ENCODE data around the gene USF3.

The USF3 gene

DNA sequence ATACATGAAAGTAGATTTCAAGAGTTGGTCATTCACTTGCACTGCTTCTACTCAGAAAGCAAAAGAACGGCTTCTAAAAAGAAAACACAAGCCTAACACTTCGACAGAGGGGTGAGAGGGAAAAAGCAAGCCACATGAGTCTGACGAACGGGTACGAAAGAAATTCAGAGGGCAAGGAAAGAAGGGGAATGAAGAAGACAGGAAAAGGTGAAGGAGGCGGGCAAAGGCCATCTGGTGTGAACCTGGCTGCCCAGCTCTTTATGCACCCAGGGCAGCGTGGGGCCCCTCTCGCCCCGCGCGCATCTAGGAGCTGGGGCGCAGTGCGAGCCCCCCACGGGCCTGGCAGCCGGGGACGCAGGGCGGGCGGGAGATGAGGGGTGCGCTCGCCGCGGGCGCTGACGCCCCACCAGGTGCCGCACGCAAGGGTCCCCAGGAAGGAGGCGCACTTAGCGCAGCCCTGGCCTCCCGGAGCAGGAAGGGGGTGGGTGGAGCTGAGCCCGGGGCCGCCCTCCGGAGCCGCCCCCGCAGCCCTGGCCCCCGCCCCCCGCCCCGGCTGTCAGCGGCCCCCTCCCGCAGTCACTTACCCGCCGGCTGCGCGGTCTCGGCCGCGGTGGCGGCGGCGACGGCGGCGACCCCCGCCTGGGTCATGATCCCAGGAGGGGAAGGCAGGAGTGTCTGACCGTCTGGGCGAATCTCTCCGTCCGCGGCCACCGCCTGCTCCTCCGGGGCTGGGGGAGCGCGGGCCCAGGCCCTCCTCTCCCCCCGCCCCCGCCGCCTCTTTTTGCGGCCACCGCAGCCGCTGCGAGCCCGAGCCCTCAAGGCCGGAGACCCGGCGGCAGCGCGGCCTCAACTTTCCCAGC is at the start of gene USF3:
Gene USF3, minus strand, starts transcription at position 857 of the 860 bp plus-strand sequence. CDS start 21,764 bp downstream, outside the sequence.
- CTCF ChIA-PET, result interaction anchor here (0.6 to 2.0 kb wide), 4 partner anchors 9 to 49 kb away, joined by 3 to 6 read pairs (median 4); no protein-coding TSS in a partner anchor
- no peak for DNase-seq (ENCODE audit: low read depth, low spot score)
- TF ChIP-seq, protein P1, sequence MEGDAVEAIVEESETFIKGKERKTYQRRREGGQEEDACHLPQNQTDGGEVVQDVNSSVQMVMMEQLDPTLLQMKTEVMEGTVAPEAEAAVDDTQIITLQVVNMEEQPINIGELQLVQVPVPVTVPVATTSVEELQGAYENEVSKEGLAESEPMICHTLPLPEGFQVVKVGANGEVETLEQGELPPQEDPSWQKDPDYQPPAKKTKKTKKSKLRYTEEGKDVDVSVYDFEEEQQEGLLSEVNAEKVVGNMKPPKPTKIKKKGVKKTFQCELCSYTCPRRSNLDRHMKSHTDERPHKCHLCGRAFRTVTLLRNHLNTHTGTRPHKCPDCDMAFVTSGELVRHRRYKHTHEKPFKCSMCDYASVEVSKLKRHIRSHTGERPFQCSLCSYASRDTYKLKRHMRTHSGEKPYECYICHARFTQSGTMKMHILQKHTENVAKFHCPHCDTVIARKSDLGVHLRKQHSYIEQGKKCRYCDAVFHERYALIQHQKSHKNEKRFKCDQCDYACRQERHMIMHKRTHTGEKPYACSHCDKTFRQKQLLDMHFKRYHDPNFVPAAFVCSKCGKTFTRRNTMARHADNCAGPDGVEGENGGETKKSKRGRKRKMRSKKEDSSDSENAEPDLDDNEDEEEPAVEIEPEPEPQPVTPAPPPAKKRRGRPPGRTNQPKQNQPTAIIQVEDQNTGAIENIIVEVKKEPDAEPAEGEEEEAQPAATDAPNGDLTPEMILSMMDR (IDR thresholded peaks at IDR 0.05; ENCODE audit: insufficient read depth, low read length, missing control alignments), result peak; percentile 11
- POLR2A ChIA-PET, result interaction anchor here (0.6 to 1.2 kb wide), 3 partner anchors 126 to 1134 kb away, joined by 3 read pairs; partner anchors contain the start of genes ATG3 and SLC35A5
- peak within 1 kb of the TSS; percentile 73 for H3K4me3 ChIP-seq (ENCODE audit: low read depth, low read length)

DNA sequence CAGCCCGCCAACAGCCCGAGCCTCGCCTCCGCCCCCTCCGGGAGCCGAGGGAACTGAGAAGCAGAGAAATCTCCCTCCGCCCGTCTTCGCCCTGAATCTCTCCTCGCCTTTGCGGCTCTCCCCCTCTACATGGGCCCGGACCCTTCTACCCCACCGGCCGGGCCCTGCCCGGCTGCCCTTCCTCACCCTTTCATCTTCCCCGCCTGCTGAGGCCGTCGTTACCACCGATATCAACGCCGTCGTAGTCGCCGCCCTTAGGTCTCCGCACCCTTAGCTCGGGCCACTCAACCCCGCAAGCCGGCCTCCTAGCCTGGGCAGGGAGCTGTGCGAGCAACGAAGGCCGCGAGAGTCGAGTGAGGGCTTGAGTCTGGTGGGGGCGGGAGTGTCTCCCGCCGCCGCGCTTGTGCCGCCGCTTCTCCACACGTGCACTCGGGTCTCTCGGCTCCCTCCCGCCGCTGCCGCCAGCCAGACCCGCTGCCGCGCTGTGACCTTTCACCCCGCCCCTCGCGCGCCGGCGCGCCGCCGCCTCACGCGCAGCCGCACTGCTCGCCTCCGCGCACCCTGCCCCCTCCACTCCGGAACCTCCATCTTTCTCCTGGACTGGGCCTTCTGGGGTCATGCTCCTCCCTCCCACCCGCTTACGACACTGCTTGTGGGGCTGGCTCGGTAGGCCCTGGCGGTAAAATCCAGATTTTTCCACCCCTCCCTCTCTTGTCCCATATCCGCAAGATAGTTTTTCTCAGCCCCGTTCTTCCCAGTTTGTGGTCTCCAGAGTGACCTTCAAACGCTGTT is 49.5 kb upstream of the USF3 start, which contains the start of gene NAA50:
Gene NAA50, minus strand, starts transcription at position 494 of the 792 bp plus-strand sequence. Its CDS starts 300 bp downstream, at position 194.
- TF ChIP-seq, protein P1 (IDR thresholded peaks at IDR 0.05; ENCODE audit: insufficient read depth, low read length, missing control alignments), result peak; percentile 48
- DNase-seq (ENCODE audit: low read depth, low spot score), result peak; percentile 59
- CTCF ChIA-PET, result interaction anchor here (0.6 to 4.2 kb wide), 27 partner anchors 11 to 253 kb away, joined by 3 to 54 read pairs (median 7); partner anchors contain the start of gene USF3
- peak within 1 kb of the TSS; percentile 90 for H3K4me3 ChIP-seq (ENCODE audit: low read depth, low read length)
- POLR2A ChIA-PET, result interaction anchor here (1.3 kb wide), 1 partner anchor 37 kb away, joined by 3 read pairs; no protein-coding TSS in a partner anchor

DNA sequence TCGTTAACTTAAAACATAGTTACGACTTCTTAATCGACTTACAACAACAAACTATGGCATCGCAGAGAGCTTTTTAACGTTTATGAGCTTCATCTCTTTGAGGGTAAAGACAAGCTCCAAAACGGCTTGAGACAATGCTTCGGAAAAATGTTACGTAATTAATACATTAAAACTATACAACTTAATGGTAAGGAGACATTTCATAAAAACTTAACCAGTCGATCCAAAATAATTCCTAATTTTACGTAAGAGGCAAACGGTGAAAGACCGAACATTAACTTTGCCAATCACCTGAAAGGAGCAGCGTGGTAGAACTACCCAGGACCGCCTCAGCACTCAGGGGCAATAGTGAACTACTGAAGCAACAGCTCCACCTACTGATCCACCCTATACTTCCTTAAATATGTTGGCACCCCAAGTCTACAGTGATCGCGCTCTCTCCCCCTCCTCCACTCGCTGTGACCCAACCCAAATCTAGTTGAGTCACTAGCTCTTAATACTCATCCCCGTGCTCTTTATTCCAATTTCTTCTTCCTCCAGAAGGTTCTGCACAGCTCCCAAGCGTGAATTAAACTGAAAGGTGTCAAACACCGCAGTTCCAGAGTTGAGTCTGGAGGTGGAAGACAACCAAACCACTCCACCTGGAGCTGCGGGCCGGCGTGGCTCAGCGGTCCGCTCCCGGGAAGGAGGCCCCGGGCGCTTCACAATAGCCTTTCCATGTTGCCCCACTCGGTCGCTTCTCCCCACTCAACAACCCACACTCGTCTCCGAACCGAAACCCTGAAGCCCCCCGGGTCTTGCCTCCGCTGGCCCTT is 48.7 kb upstream of the USF3 start:
- H3K4me3 ChIP-seq (ENCODE audit: low read depth, low read length), result peak overlapping the region; percentile 90
- TF ChIP-seq, protein P1 (IDR thresholded peaks at IDR 0.05; ENCODE audit: insufficient read depth, low read length, missing control alignments), result peak; percentile 73
- CTCF ChIA-PET, result interaction anchor here (0.8 to 4.2 kb wide), 26 partner anchors 10 to 317 kb away, joined by 3 to 54 read pairs (median 7); partner anchors contain the start of gene USF3
- peak; percentile 68 for DNase-seq (ENCODE audit: low read depth, low spot score)
- POLR2A ChIA-PET, result interaction anchor here (0.5 to 1.3 kb wide), 3 partner anchors 38 to 311 kb away, joined by 3 read pairs; partner anchors contain the start of genes CCDC191 and QTRT2

DNA sequence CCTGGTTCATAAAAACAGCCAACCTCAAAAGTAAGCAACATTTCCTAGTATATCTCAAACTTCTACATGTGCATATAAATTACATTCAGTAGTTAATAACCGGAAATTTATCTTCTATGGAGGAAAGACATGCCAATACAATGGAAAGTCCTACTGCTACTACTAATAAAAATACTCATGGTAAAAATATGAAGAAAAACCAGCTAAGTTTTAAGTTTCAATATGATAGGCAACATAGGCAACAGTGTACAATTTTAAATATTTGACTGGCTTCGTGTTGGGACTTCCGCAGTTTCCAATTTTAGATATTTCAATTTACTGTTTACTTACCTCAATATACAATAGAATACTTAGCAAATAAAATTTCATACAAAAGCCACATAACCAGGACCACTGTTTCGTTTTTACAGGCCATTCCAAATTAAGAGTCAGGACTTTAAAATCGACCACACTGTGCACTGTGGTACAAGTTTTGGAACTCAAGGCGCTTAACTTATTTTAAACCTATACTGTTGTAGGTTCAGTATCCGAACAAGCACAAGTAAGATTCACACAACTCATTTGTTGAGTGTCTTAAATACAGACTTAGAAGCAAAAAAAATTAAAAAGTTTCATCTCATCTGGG is 46.7 kb upstream of the USF3 start:
- TF ChIP-seq, protein P1 (IDR thresholded peaks at IDR 0.05; ENCODE audit: insufficient read depth, low read length, missing control alignments), result no peak
- ChIA-PET POLR2A (interaction anchor here (0.6 kb wide), 1 partner anchor 22 kb away, joined by 4 read pairs; no protein-coding TSS in a partner anchor), CTCF (interaction anchor here (1.4 to 4.2 kb wide), 6 partner anchors 8 to 249 kb away, joined by 3 to 54 read pairs (median 6); partner anchors contain the start of gene GRAMD1C)
- no peak for DNase-seq (ENCODE audit: low read depth, low spot score)
- no peak overlapping the region for H3K4me3 ChIP-seq (ENCODE audit: low read depth, low read length)

DNA sequence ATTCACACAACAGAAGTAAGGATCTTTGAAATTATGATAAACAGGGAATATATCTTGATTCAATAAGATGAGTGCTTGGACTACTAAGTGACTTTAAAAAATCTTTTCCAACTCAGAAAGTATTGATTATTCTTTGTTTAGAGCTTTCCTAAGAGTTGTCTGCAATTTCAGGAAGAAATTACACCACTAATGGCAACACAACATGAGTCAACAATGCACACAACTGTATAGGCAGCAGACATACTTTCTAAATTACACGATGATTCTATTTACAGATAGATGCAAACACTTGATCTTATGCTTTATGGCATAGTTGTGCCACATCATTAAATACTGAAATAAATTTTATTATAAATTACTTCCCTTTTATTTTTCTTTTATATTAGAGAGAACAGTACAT is 45.2 kb upstream of the USF3 start:
- ChIA-PET POLR2A (no interaction called here), CTCF (interaction anchor here (1.0 to 3.0 kb wide), 7 partner anchors 11 to 248 kb away, joined by 3 to 11 read pairs (median 5); partner anchors contain the start of gene GRAMD1C)
- no peak overlapping the region for H3K4me3 ChIP-seq (ENCODE audit: low read depth, low read length)
- TF ChIP-seq, protein P1 (IDR thresholded peaks at IDR 0.05; ENCODE audit: insufficient read depth, low read length, missing control alignments), result no peak
- DNase-seq (ENCODE audit: low read depth, low spot score), result no peak

All from AG04449 (cell line).